Coronary artery (tissue), 2 donors: Measurements from ENCODE around the gene DPT.

ENCODE experiments used
- DNase-seq: peaks from one replicate; pipeline ENCODE4 v3.0.0-alpha.2; 2017; ENCODE audit warnings: low spot score
- H3K27ac ChIP-seq, 2 donors: fragments of 200-600 bp; sonication (generic); one replicate each; pipeline ENCODE4 v1.5.1; 2016 to 2019
- H3K4me3 ChIP-seq: fragments of 200-600 bp; sonication (generic); 2 replicates; pipeline ENCODE4 v1.5.1; 2016; ENCODE audit warnings: mild to moderate bottlenecking, moderate library complexity
- CTCF ChIP-seq: fragments of 200-600 bp; sonication (generic); IDR thresholded peaks from one replicate; pipeline ENCODE4 v1.5.1; 2019; ENCODE audit warnings: antibody characterized with exemption

The DPT gene

GRCh38 chr1:168693197-168693871, 35.7 kb downstream of the DPT start:
- no peak for DNase-seq
- no peak overlapping the region for H3K27ac ChIP-seq
- no peak overlapping the region for H3K4me3 ChIP-seq
- TF ChIP-seq CTCF, result no peak

GRCh38 chr1:168692472-168692871, 36.5 kb downstream of the DPT start:
- TF ChIP-seq CTCF, result no peak
- H3K27ac ChIP-seq, result no peak overlapping the region

GRCh38 chr1:168691541-168691940, 37.5 kb downstream of the DPT start:
- H3K27ac ChIP-seq, result no peak overlapping the region
- no peak for DNase-seq
- TF ChIP-seq CTCF, result no peak
- H3K4me3 ChIP-seq, result no peak overlapping the region

More at GRCh38 chr1:168692472-168692871, 36.5 kb downstream of the DPT start:
- no peak overlapping the region for H3K4me3 ChIP-seq
- no peak for DNase-seq

GRCh38 chr1:168689726-168690602, 39.0 kb downstream of the DPT start:
- H3K27ac ChIP-seq, result no peak overlapping the region
- TF ChIP-seq CTCF, result no peak
- no peak for DNase-seq

GRCh38 chr1:168689327-168689657, 39.7 kb downstream of the DPT start:
- DNase-seq, result no peak
- no peak overlapping the region for H3K27ac ChIP-seq
- no peak overlapping the region for H3K4me3 ChIP-seq
- TF ChIP-seq CTCF, result no peak

More at GRCh38 chr1:168689726-168690602, 39.0 kb downstream of the DPT start:
- H3K4me3 ChIP-seq, result no peak overlapping the region

- no peak overlapping the region for H3K27ac ChIP-seq
These were observed 40.2 kb downstream of the DPT start for GRCh38 chr1:168688644-168689326.

More at GRCh38 chr1:168688644-168689326, 40.2 kb downstream of the DPT start:
- TF ChIP-seq CTCF, result no peak
- DNase-seq, result no peak
- no peak overlapping the region for H3K4me3 ChIP-seq
